Prostate gland (tissue), 2 donors: ENCODE results near the gene FKBP6.

ENCODE experiments used
- CTCF ChIP-seq, 4 experiments: fragments of 200-600 bp in 2 of 4; fragments of 450-650 bp in 2 of 4; sonication (generic) in 2 of 4; IDR thresholded peaks; 1 replicate in 3 of 4; 2 replicates in 1 of 4; pipeline ENCODE4 v1.5.1; 2016 to 2019; ENCODE audit warnings: antibody characterized with exemption in 4 of 4, mild to moderate bottlenecking in 2 of 4, moderate library complexity in 2 of 4
- POLR2A ChIP-seq: fragments of 450-650 bp; IDR thresholded peaks from one replicate; pipeline ENCODE4 v1.6.1; 2016; ENCODE audit warnings: antibody characterized with exemption, mild to moderate bottlenecking
- POLR2AphosphoS5 ChIP-seq: sonication (generic); formaldehyde crosslinking; IDR thresholded peaks from one replicate; pipeline ENCODE4 v1.6.1; 2017; ENCODE audit warnings: antibody characterized with exemption

GRCh38 chr7:73394422-73394821 lies 66.5 kb downstream of the FKBP6 start:
- TF ChIP-seq CTCF (IDR thresholded peaks at IDR 0.05) (no peak), POLR2A (no peak), POLR2AphosphoS5 (no peak)
